ENCODE data around the gene UPK1A.
"Not testable (repeated sequence)": the region's sequence is repeated elsewhere in the genome, so short reads cannot be mapped to it uniquely, and the experiment has no call there.

UPK1A gene

GRCh38 chr19:35644987-35645679 is 21.2 kb upstream of the UPK1A start:
- peak; percentile 94 for DNase-seq

GRCh38 chr19:35645680-35646511 is 20.4 kb upstream of the UPK1A start:
- DNase-seq: no peak

GRCh38 chr19:35648017-35648961 is 18.0 kb upstream of the UPK1A start, which contains the start of gene COX6B1:
Gene COX6B1, plus strand, starts transcription at chr19:35648323. Its CDS starts 2,921 bp downstream, at chr19:35651244.
- peak; percentile 89 for DNase-seq

- no peak for DNase-seq
These were observed 15.7 kb upstream of the UPK1A start for GRCh38 chr19:35650581-35650980.

- DNase-seq: not testable (repeated sequence)
These were observed 11.5 kb upstream of the UPK1A start for GRCh38 chr19:35654828-35655227.

- DNase-seq: no peak
These were observed 10.7 kb upstream of the UPK1A start for GRCh38 chr19:35655600-35655999.

- no peak for DNase-seq
These were observed 9.6 kb upstream of the UPK1A start for GRCh38 chr19:35656700-35657099.

- DNase-seq: no peak
These were observed 8.2 kb upstream of the UPK1A start for GRCh38 chr19:35657904-35658700.

- no peak for DNase-seq
These were observed 4.3 kb upstream of the UPK1A start for GRCh38 chr19:35661995-35662340.

- DNase-seq: no peak
These were observed 2.3 kb upstream of the UPK1A start for GRCh38 chr19:35663981-35664380.

- DNase-seq: no peak
These were observed 1.2 kb upstream of the UPK1A start for GRCh38 chr19:35665157-35665556.

GRCh38 chr19:35665604-35666003 is 713 bp upstream of the UPK1A start:
- DNase-seq: no peak

- no peak for DNase-seq
These were observed 3.2 kb downstream of the UPK1A start for GRCh38 chr19:35669566-35669965.

GRCh38 chr19:35669974-35670373 is 3.7 kb downstream of the UPK1A start:
- DNase-seq: no peak

GRCh38 chr19:35670686-35671085 is 4.4 kb downstream of the UPK1A start:
- no peak for DNase-seq

GRCh38 chr19:35671818-35672217 is 5.5 kb downstream of the UPK1A start:
- DNase-seq: no peak

GRCh38 chr19:35673121-35673804 is 6.9 kb downstream of the UPK1A start:
- peak; percentile 75 for DNase-seq

- DNase-seq: no peak
These were observed 9.3 kb downstream of the UPK1A start for GRCh38 chr19:35675589-35676140.

- no peak for DNase-seq
These were observed 23.5 kb downstream of the UPK1A start for GRCh38 chr19:35689836-35690235.

GRCh38 chr19:35691106-35691505 is 24.8 kb downstream of the UPK1A start:
- not testable (repeated sequence) for DNase-seq

GRCh38 chr19:35692010-35692409 is 25.7 kb downstream of the UPK1A start:
- no peak for DNase-seq

Data from activated CD8-positive, alpha-beta memory T cell treated with anti-CD3 and anti-CD28 coated beads, Interleukin-2, amount 50 U/mL, for 48 hours (primary cell).